Hair follicle dermal papilla cell (primary cell): ENCODE measurements around the gene ATOSA. TPM values are rescaled to one million over a fixed set of nuclear protein-coding genes. Genes with fewer than 3 reads are reported as not detected.

ENCODE experiments used
- total RNA-seq: library from RNA; depleted of rRNA; stranded (reverse); fragments of >200 nt; gene quantifications from 2 replicates; pipeline ENCODE4 v1.2.3, GENCODE V29; 2012

The ATOSA gene
- 30.6 and 38.3 TPM in 2 replicates for total RNA-seq

GRCh38 chr15:52679232-52680040, at the start of gene ATOSA:
Gene ATOSA, minus strand, starts transcription at chr15:52679388. Its CDS starts 1,367 bp downstream, at chr15:52678021.

Other genes with a start within 250 kb of the ATOSA start
- 72.6 and 78.0 TPM in 2 replicates for gene MYO5A, start 150.5 kb downstream of the ATOSA start, total RNA-seq
- 111 and 112 TPM in 2 replicates for gene ARPP19, start 110.4 kb downstream of the ATOSA start, total RNA-seq
- 0.12 TPM in 1 of 2 replicates, not detected in the other for gene ONECUT1, start 110.9 kb upstream of the ATOSA start, total RNA-seq